T-cell (primary cell): ENCODE data around the gene UROC1. TPM values are rescaled to one million over a fixed set of nuclear protein-coding genes. Genes with fewer than 3 reads are reported as not detected.
A peak's percentile ranks its signal among the peaks of the same experiment; 100 is the strongest.

Source experiments
- ATAC-seq, 4 experiments: fragments of 200-7000 bp in 3 of 4; fragments of 150-1000 bp in 1 of 4; cut with Tn5 transposase; replicated peaks in 1 of 4; 1 replicate in 3 of 4; 2 replicates in 1 of 4; pipeline ENCODE4 v1.10.0; 2021; ENCODE audit warnings: moderate library complexity in 3 of 4, mild to moderate bottlenecking in 2 of 4, moderate number of reproducible peaks in 1 of 4
- CTCF ChIA-PET, 2 donors: fragments of 300-600 bp; sonication (Branson Sonifier 250); formaldehyde crosslinking; loops; one replicate each; lab custom pipeline; 2022; ENCODE audit warnings: antibody characterized with exemption in 2 of 2; lab: Charles Lee
- POLR2A ChIA-PET, 2 donors: fragments of 300-600 bp; sonication (Branson Sonifier 250); formaldehyde crosslinking; loops; one replicate each; lab custom pipeline; 2022; ENCODE audit warnings: antibody characterized with exemption in 2 of 2; lab: Charles Lee
- DNase-seq, 35 experiments: peaks; one replicate each; pipeline versions ENCODE4 v3.0.0 to v3.0.0-alpha.2; 2013 to 2023
- H3K27ac ChIP-seq: one replicate; pipeline ENCODE4 v1.5.1; 2013; ENCODE audit warnings: low read length
- H3K27me3 ChIP-seq, 2 experiments: replicated peaks in 1 of 2; 1 replicate in 1 of 2; 2 replicates in 1 of 2; pipeline versions ENCODE4 v1.6.1 to v1.7.0; 2013; ENCODE audit warnings: low read length in 1 of 2, mixed read lengths in 1 of 2; ENCODE audit not compliant: control insufficient read depth in 2 of 2, insufficient read depth in 2 of 2; ENCODE audit errors: extremely low read depth in 1 of 2
- H3K36me3 ChIP-seq, 2 donors: 1 replicate in 1 of 2; 2 replicates in 1 of 2; pipeline versions ENCODE4 v1.6.1 to v1.7.0; 2013; ENCODE audit warnings: low read length in 1 of 2; ENCODE audit not compliant: control insufficient read depth in 2 of 2, insufficient read depth in 1 of 2; ENCODE audit errors: extremely low read depth in 1 of 2
- H3K4me1 ChIP-seq, 2 experiments: 1 replicate in 1 of 2; 2 replicates in 1 of 2; pipeline versions ENCODE4 v1.6.1 to v1.7.0; 2013; ENCODE audit warnings: low read length in 2 of 2, mixed read lengths in 1 of 2; ENCODE audit not compliant: insufficient read depth in 2 of 2, control insufficient read depth in 1 of 2; ENCODE audit errors: extremely low read depth in 1 of 2
- H3K4me3 ChIP-seq, 2 donors: 1 replicate in 1 of 2; 2 replicates in 1 of 2; pipeline versions ENCODE4 v1.5.1 to v1.7.0; 2013; ENCODE audit warnings: mild to moderate bottlenecking in 2 of 2, low read length in 1 of 2, moderate library complexity in 1 of 2; ENCODE audit not compliant: control insufficient read depth in 1 of 2; ENCODE audit errors: extremely low read depth in 1 of 2
- H3K9me3 ChIP-seq: 2 replicates; pipeline ENCODE4 v1.7.0; 2013
- H3K27ac Mint-ChIP-seq, 2 donors: one replicate each; pipeline ENCODE4 v1.8.0; 2020 to 2021; ENCODE audit warnings: mild to moderate bottlenecking in 2 of 2, mixed read lengths in 2 of 2
- H3K27me3 Mint-ChIP-seq, 2 donors: one replicate each; pipeline ENCODE4 v1.8.0; 2021 to 2022; ENCODE audit warnings: mixed read lengths in 2 of 2
- H3K36me3 Mint-ChIP-seq: one replicate; pipeline ENCODE4 v1.8.0; 2021; ENCODE audit warnings: mixed read lengths
- H3K4me1 Mint-ChIP-seq, 3 donors: one replicate each; pipeline ENCODE4 v1.8.0; 2020 to 2022; ENCODE audit warnings: mixed read lengths in 3 of 3, mild to moderate bottlenecking in 1 of 3
- H3K4me3 Mint-ChIP-seq, 3 donors: one replicate each; pipeline ENCODE4 v1.8.0; 2020 to 2022; ENCODE audit warnings: mild to moderate bottlenecking in 3 of 3, mixed read lengths in 3 of 3, moderate library complexity in 3 of 3
- H3K9me3 Mint-ChIP-seq, 3 donors: one replicate each; pipeline ENCODE4 v1.8.0; 2020 to 2022; ENCODE audit warnings: mixed read lengths in 3 of 3
- WGBS: methylation state at CpG from one replicate; pipeline ENCODE4 v1.1.5; 2013; ENCODE audit warnings: missing lambda C conversion rate; ENCODE audit not compliant: insufficient coverage; 5-methylcytosine and 5-hydroxymethylcytosine counted together
- total RNA-seq, 35 experiments: library from RNA in 6 of 35; stranded (reverse) in 6 of 35; fragments of 120-200 nt in 1 of 35; gene quantifications; one replicate each; pipeline versions ENCODE4 v1.2.1 to v1.2.4 and lab custom pipeline; 2013 to 2026

The UROC1 gene
- total RNA-seq, 5 donors from 2014 or later (not counting 1 experiment from before 2014, with no cell fraction given) = 0.09 TPM; not detected in 4

- POLR2A ChIA-PET = no interaction called here
- H3K9me3 Mint-ChIP-seq = no peaks in the 10 kb centered on the region
- H3K4me3 Mint-ChIP-seq = peak overlapping the region in 1 of 3 donors; percentile 30
- Histone ChIP-seq H3K27ac (no peak overlapping the region), H3K27me3 (peaks cover 0 to 14% of the 10 kb centered on the region in 2 experiments), H3K36me3 (no peaks in the 10 kb centered on the region), H3K4me3 (no peak overlapping the region), H3K4me1 (peaks cover 3 to 25% of the 10 kb centered on the region in 2 experiments), H3K9me3 (no peaks in the 10 kb centered on the region)
- H3K36me3 Mint-ChIP-seq = no peaks in the 10 kb centered on the region
- DNase-seq (no peak), ATAC-seq (peak in 2 of 4 experiments; percentile 9 to 41)
- H3K4me1 Mint-ChIP-seq = peaks cover 0 to 14% (median 2%) of the 10 kb centered on the region in 3 donors
- no peaks in the 10 kb centered on the region for H3K27me3 Mint-ChIP-seq
- H3K27ac Mint-ChIP-seq = peak overlapping the region in 1 of 2 donors; percentile 64
- CTCF ChIA-PET = no interaction called here
- 55% methylated on average over 9 of the region's 10 CpGs for WGBS
Measured at GRCh38 chr3:126498929-126499328, 18.6 kb downstream of the UROC1 start.

- ATAC-seq (no peak), DNase-seq (no peak)
- H3K9me3 Mint-ChIP-seq = no peaks in the 10 kb centered on the region
- ChIA-PET CTCF (no interaction called here), POLR2A (no interaction called here)
- no peak overlapping the region for H3K27ac Mint-ChIP-seq
- Histone ChIP-seq H3K4me3 (no peak overlapping the region), H3K36me3 (no peaks in the 10 kb centered on the region), H3K27me3 (peaks cover 0 to 13% of the 10 kb centered on the region in 2 experiments), H3K4me1 (peaks cover 3 to 28% of the 10 kb centered on the region in 2 experiments), H3K27ac (no peak overlapping the region), H3K9me3 (no peaks in the 10 kb centered on the region)
- peak overlapping the region in 1 of 3 donors; percentile 30 for H3K4me3 Mint-ChIP-seq
- peaks cover 0 to 16% (median 2%) of the 10 kb centered on the region in 3 donors for H3K4me1 Mint-ChIP-seq
- no peaks in the 10 kb centered on the region for H3K36me3 Mint-ChIP-seq
- no peaks in the 10 kb centered on the region for H3K27me3 Mint-ChIP-seq
- WGBS = 63% methylated on average over 4 of the region's 4 CpGs
Measured at GRCh38 chr3:126498461-126498860, 19.1 kb downstream of the UROC1 start.

- no peaks in the 10 kb centered on the region for H3K9me3 Mint-ChIP-seq
- H3K36me3 Mint-ChIP-seq = no peaks in the 10 kb centered on the region
- ChIA-PET CTCF (no interaction called here), POLR2A (no interaction called here)
- ATAC-seq (no peak), DNase-seq (no peak)
- peaks cover 0 to 21% (median 4%) of the 10 kb centered on the region in 3 donors for H3K4me1 Mint-ChIP-seq
- H3K36me3 ChIP-seq = no peaks in the 10 kb centered on the region
- H3K4me1 ChIP-seq = peaks cover 3 to 28% of the 10 kb centered on the region in 2 experiments
- H3K27me3 Mint-ChIP-seq = no peaks in the 10 kb centered on the region
- H3K4me3 ChIP-seq = no peak overlapping the region
- WGBS = 88% methylated on average over 5 of the region's 6 CpGs
- no peak overlapping the region for H3K27ac Mint-ChIP-seq
- H3K27me3 ChIP-seq = peaks cover 0 to 11% of the 10 kb centered on the region in 2 experiments
- H3K4me3 Mint-ChIP-seq = no peak overlapping the region
- no peaks in the 10 kb centered on the region for H3K9me3 ChIP-seq
- no peak overlapping the region for H3K27ac ChIP-seq
Measured at GRCh38 chr3:126497956-126498355, 19.6 kb downstream of the UROC1 start.

- Mint-ChIP-seq H3K36me3 (no peaks in the 10 kb centered on the region), H3K9me3 (no peaks in the 10 kb centered on the region), H3K27me3 (no peaks in the 10 kb centered on the region), H3K4me1 (peaks cover 0 to 21% (median 4%) of the 10 kb centered on the region in 3 donors), H3K4me3 (peak overlapping the region in 1 of 3 donors; percentile 1), H3K27ac (peak overlapping the region in 1 of 2 donors; percentile 66)
- Histone ChIP-seq H3K27me3 (peaks cover 0 to 11% of the 10 kb centered on the region in 2 experiments), H3K4me3 (no peak overlapping the region), H3K36me3 (no peaks in the 10 kb centered on the region), H3K27ac (no peak overlapping the region), H3K4me1 (peaks cover 3 to 28% of the 10 kb centered on the region in 2 experiments), H3K9me3 (no peaks in the 10 kb centered on the region)
- ChIA-PET POLR2A (no interaction called here), CTCF (interaction anchor here in 1 of 2 donors (0.6 kb wide), 1 partner anchor 26 kb away, joined by 3 read pairs; no protein-coding TSS in a partner anchor)
- no peak for DNase-seq
- ATAC-seq = peak in 3 of 4 experiments; percentile 6 to 36 (median 34)
- 68% methylated on average over 14 of the region's 21 CpGs for WGBS
Measured at GRCh38 chr3:126496894-126497850, 20.4 kb downstream of the UROC1 start.

GRCh38 chr3:126495786-126496185, 21.8 kb downstream of the UROC1 start:
- ATAC-seq (no peak), DNase-seq (no peak)
- Histone ChIP-seq H3K27ac (no peak overlapping the region), H3K36me3 (no peaks in the 10 kb centered on the region), H3K27me3 (peaks cover 0 to 11% of the 10 kb centered on the region in 2 experiments), H3K4me3 (no peak overlapping the region), H3K4me1 (peaks cover 3 to 28% of the 10 kb centered on the region in 2 experiments), H3K9me3 (no peaks in the 10 kb centered on the region)
- H3K9me3 Mint-ChIP-seq = no peaks in the 10 kb centered on the region
- H3K27me3 Mint-ChIP-seq = peaks cover 0 to 2% of the 10 kb centered on the region in 2 donors
- H3K4me1 Mint-ChIP-seq = peaks cover 0 to 21% (median 4%) of the 10 kb centered on the region in 3 donors
- H3K36me3 Mint-ChIP-seq = no peaks in the 10 kb centered on the region
- CTCF ChIA-PET = interaction anchor here in 1 of 2 donors (0.6 kb wide), 1 partner anchor 925 kb away, joined by 4 read pairs; no protein-coding TSS in a partner anchor
- H3K27ac Mint-ChIP-seq = no peak overlapping the region
- WGBS = 83% methylated on average over 8 of the region's 8 CpGs
- H3K4me3 Mint-ChIP-seq = no peak overlapping the region
- POLR2A ChIA-PET = no interaction called here

- ChIA-PET POLR2A (no interaction called here), CTCF (no interaction called here)
- no peaks in the 10 kb centered on the region for H3K9me3 Mint-ChIP-seq
- Histone ChIP-seq H3K27ac (no peak overlapping the region), H3K36me3 (no peaks in the 10 kb centered on the region), H3K4me1 (peaks cover 3 to 28% of the 10 kb centered on the region in 2 experiments), H3K9me3 (no peaks in the 10 kb centered on the region), H3K4me3 (no peak overlapping the region), H3K27me3 (peaks cover 0 to 11% of the 10 kb centered on the region in 2 experiments)
- no peaks in the 10 kb centered on the region for H3K36me3 Mint-ChIP-seq
- peaks cover 0 to 21% (median 4%) of the 10 kb centered on the region in 3 donors for H3K4me1 Mint-ChIP-seq
- ATAC-seq (no peak), DNase-seq (no peak)
- peaks cover 0 to 2% of the 10 kb centered on the region in 2 donors for H3K27me3 Mint-ChIP-seq
- H3K4me3 Mint-ChIP-seq = no peak overlapping the region
- WGBS = 67% methylated on average over 2 of the region's 6 CpGs
- no peak overlapping the region for H3K27ac Mint-ChIP-seq
Measured at GRCh38 chr3:126494970-126495230, 22.7 kb downstream of the UROC1 start.
